ENCODE results near the gene RASIP1.

DNA sequence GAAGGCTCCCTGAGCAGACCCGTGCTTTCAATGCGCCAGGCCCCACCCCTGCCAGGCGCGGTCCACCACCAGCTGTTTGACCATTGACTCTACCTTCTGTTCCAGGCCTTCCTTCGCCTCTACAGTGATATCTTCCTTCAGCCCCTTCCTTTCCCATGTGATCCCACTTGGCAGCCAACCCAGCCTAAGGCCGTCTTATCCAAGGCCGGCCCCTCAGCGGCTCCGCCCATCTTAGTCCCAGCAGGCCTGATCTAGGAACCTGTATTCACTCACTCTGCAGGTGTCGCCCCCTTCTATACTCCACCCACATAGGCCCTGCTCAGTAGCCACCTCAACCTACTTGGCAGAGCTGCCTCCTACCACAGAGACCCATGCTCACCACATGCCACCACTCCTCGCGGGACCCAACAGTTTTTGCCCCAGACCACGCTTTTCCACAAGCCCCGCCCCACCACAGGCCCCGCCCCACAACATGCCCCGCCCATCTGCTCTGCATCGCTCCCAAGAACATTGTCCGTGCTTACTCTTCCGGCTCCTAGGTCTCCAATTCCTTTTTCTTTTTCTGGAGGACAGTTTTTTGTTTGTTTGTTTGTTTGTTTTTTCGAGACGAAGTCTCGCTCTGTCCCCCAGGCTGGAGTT, 2.9 kb downstream of the RASIP1 start:
- TF ChIP-seq CTCF (IDR thresholded peaks at IDR 0.05) (no peak), POLR2A (IDR thresholded peaks at IDR 0.05) (no peak)
